22Rv1 (cell line): ENCODE results near the gene CDK14.
"Not testable (repeated sequence)": the region's sequence is repeated elsewhere in the genome, so short reads cannot be mapped to it uniquely, and the experiment has no call there.

ENCODE experiments used
- H3K27ac ChIP-seq: fragments of 450-650 bp; 2 replicates; pipeline ENCODE4 v1.5.1; 2017
- CTCF ChIP-seq: fragments of 450-650 bp; IDR thresholded peaks from 2 replicates; pipeline ENCODE4 v1.5.1; 2017; ENCODE audit warnings: mild to moderate bottlenecking
- ZFX ChIP-seq: fragments of 450-650 bp; IDR thresholded peaks from 2 replicates; pipeline ENCODE4 v1.6.1; 2017; ENCODE audit warnings: antibody characterized with exemption, borderline replicate concordance

Gene CDK14

DNA sequence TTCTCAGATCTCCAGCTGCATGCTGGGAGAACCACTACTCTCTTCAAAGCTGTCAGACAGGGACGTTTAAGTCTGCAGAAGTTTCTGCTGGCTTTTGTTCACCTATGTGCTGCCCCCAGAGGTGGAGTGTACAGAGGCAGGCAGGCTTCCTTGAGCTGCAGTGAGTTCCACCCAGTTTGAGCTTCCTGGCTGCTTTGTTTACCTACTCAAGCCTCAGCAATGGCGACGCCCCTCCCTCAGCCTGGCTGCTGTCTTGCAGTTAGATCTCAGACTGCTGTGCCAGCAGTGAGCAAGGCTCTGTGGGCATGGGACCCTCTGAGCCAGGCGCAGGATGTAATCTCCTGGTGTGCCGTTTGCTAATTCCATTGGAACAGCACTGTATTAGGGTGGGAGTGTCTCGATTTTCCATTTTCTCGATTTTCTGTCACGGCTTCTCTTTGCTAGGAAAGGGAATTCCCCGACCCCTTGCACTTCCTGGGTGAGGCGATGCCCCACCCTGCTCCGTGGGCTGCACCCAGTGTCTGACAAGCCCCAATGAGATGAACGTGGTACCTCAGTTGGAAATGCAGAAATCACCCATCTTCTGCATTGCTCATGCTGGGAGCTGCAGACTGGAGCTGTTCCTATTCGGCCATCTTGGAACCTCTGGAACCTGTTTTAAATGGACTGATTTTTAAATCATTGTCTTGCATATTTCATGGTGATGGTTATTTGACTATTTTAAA lies 332.7 kb downstream of the CDK14 start:
- peak; percentile 54 for TF ChIP-seq CTCF
- H3K27ac ChIP-seq, result not testable (repeated sequence)

GRCh38 chr7:90931986-90932916 lies 336.1 kb downstream of the CDK14 start:
- H3K27ac ChIP-seq, result no peak overlapping the region

GRCh38 chr7:90933041-90933440 lies 336.9 kb downstream of the CDK14 start:
- TF ChIP-seq CTCF (no peak), ZFX (no peak)
- no peak overlapping the region for H3K27ac ChIP-seq

More at GRCh38 chr7:90931986-90932916, 336.1 kb downstream of the CDK14 start:
- TF ChIP-seq ZFX (no peak), CTCF (no peak)

- no peak overlapping the region for H3K27ac ChIP-seq
- no peak for TF ChIP-seq ZFX
- no peak for TF ChIP-seq CTCF
Measured at GRCh38 chr7:90933984-90934383, 337.9 kb downstream of the CDK14 start.

GRCh38 chr7:90938371-90938770 lies 342.2 kb downstream of the CDK14 start:
- H3K27ac ChIP-seq, result no peak overlapping the region
- TF ChIP-seq ZFX (no peak), CTCF (no peak)

GRCh38 chr7:90939666-90940065 lies 343.5 kb downstream of the CDK14 start:
- TF ChIP-seq ZFX, result no peak
- no peak for TF ChIP-seq CTCF
- no peak overlapping the region for H3K27ac ChIP-seq

- no peak overlapping the region for H3K27ac ChIP-seq
- TF ChIP-seq CTCF (no peak), ZFX (no peak)
Measured at GRCh38 chr7:90944021-90944420, 347.9 kb downstream of the CDK14 start.
